HepG2 (cell line): ENCODE results near the gene TMEM87B. TPM values are rescaled to one million over a fixed set of nuclear protein-coding genes. Genes with fewer than 3 reads are reported as not detected.

Experiments
- CBFB ChIP-seq: sonication (generic); formaldehyde crosslinking; IDR thresholded peaks from 2 replicates; pipeline ENCODE4 v1.4.0; 2020; ENCODE audit warnings: missing genetic modification reagents
- ESRRA ChIP-seq: sonication (generic); formaldehyde crosslinking; IDR thresholded peaks from 2 replicates; pipeline ENCODE4 v1.5.1; 2020; ENCODE audit warnings: mild to moderate bottlenecking, low read depth, missing genetic modification reagents
- HES4 ChIP-seq: sonication (generic); formaldehyde crosslinking; IDR thresholded peaks from 2 replicates; pipeline ENCODE4 v1.9.0; 2021; ENCODE audit warnings: mild to moderate bottlenecking, missing genetic modification reagents, borderline replicate concordance
- MLX ChIP-seq: IDR thresholded peaks from 2 replicates; pipeline ENCODE4 v1.6.1; 2016
- PHF5A ChIP-seq: IDR thresholded peaks from one replicate; pipeline ENCODE4 v1.6.1; 2018; ENCODE audit warnings: low read depth, missing genetic modification reagents; ENCODE audit not compliant: unreplicated experiment
- RNF219 ChIP-seq: sonication (generic); formaldehyde crosslinking; IDR thresholded peaks from 2 replicates; pipeline ENCODE4 v1.5.0; 2020; ENCODE audit warnings: mild to moderate bottlenecking, missing genetic modification reagents
- SCMH1 ChIP-seq: sonication (generic); formaldehyde crosslinking; IDR thresholded peaks from 2 replicates; pipeline ENCODE4 v1.9.0; 2021; ENCODE audit warnings: missing genetic modification reagents, mild to moderate bottlenecking, borderline replicate concordance
- SRF ChIP-seq: IDR thresholded peaks from 2 replicates; pipeline ENCODE4 v1.6.1; 2011; ENCODE audit warnings: mild to moderate bottlenecking, low read depth, low read length, moderate library complexity
- SRSF4 ChIP-seq: fragments of 200-400 bp; formaldehyde crosslinking; IDR thresholded peaks from one replicate; pipeline ENCODE4 v1.6.1; 2018; ENCODE audit warnings: mild to moderate bottlenecking, low read depth, low read length, moderate library complexity; ENCODE audit not compliant: poor library complexity, severe bottlenecking
- TAF1 ChIP-seq: sonication (generic); formaldehyde crosslinking; IDR thresholded peaks from 2 replicates; pipeline ENCODE4 v1.4.0; 2020; ENCODE audit warnings: missing genetic modification reagents
- TRIM22 ChIP-seq: fragments of 450-650 bp; IDR thresholded peaks from 2 replicates; pipeline ENCODE4 v1.6.1; 2017
- ZFP36L2 ChIP-seq: sonication (generic); formaldehyde crosslinking; IDR thresholded peaks from 2 replicates; pipeline ENCODE4 v1.4.0; 2020; ENCODE audit warnings: missing genetic modification reagents
- ZFP90 ChIP-seq: sonication (generic); formaldehyde crosslinking; IDR thresholded peaks from 2 replicates; pipeline ENCODE4 v1.8.0; 2022; ENCODE audit warnings: missing genetic modification reagents, mild to moderate bottlenecking, inconsistent platforms, borderline replicate concordance
- ZNF17 ChIP-seq: sonication (generic); formaldehyde crosslinking; IDR thresholded peaks from 2 replicates; pipeline ENCODE4 v1.5.0; 2020; ENCODE audit warnings: mild to moderate bottlenecking, missing genetic modification reagents
- ZNF3 ChIP-seq: IDR thresholded peaks from 2 replicates; pipeline ENCODE4 v1.7.0; 2017; ENCODE audit warnings: inconsistent platforms
- ZNF33A ChIP-seq: sonication (generic); formaldehyde crosslinking; IDR thresholded peaks from 2 replicates; pipeline ENCODE4 v1.5.1; 2020; ENCODE audit warnings: missing genetic modification reagents, mild to moderate bottlenecking, moderate library complexity, borderline replicate concordance
- ZNF362 ChIP-seq: sonication (generic); formaldehyde crosslinking; IDR thresholded peaks from 2 replicates; pipeline ENCODE4 v1.4.0; 2020; ENCODE audit warnings: missing genetic modification reagents, mild to moderate bottlenecking, borderline replicate concordance
- ZNF431 ChIP-seq: sonication (generic); formaldehyde crosslinking; IDR thresholded peaks from 2 replicates; pipeline ENCODE4 v1.9.0; 2022; ENCODE audit warnings: missing genetic modification reagents, low read depth, mild to moderate bottlenecking, borderline replicate concordance
- ZNF503 ChIP-seq: sonication (generic); formaldehyde crosslinking; IDR thresholded peaks from 2 replicates; pipeline ENCODE4 v1.4.0; 2020; ENCODE audit warnings: missing genetic modification reagents
- ZNF781 ChIP-seq: sonication (generic); formaldehyde crosslinking; IDR thresholded peaks from 2 replicates; pipeline ENCODE4 v1.5.1; 2020; ENCODE audit warnings: borderline replicate concordance, mild to moderate bottlenecking, missing genetic modification reagents; ENCODE audit errors: not compliant biosample characterization
- ZSCAN12 ChIP-seq: sonication (generic); formaldehyde crosslinking; IDR thresholded peaks from 2 replicates; pipeline ENCODE4 v1.9.0; 2021; ENCODE audit warnings: mild to moderate bottlenecking, missing genetic modification reagents
- ZSCAN25 ChIP-seq: sonication (generic); formaldehyde crosslinking; IDR thresholded peaks from 2 replicates; pipeline ENCODE4 v1.8.0; 2022; ENCODE audit warnings: mild to moderate bottlenecking, missing genetic modification reagents
- polyA plus RNA-seq, 8 experiments: library from polyadenylated mRNA; depleted of rRNA in 3 of 8; stranded (reverse) in 7 of 8; unstranded in 1 of 8; fragments of >200 nt; fragmentation: Illumina TruSeq in 4 of 8; extraction: Trizol in 4 of 8; gene quantifications; 2 replicates each; pipeline versions ENCODE4 v1.2.1 to v1.2.3, GENCODE V29; 2011 to 2016; ENCODE audit warnings: low read depth in 4 of 8, missing spikeins in 1 of 8, mixed read lengths in 1 of 8; ENCODE audit not compliant: insufficient read depth in 1 of 8
- total RNA-seq, 5 experiments: library from RNA; depleted of rRNA; stranded (reverse); fragments of >200 nt; fragmentation: Illumina TruSeq; extraction: Trizol; gene quantifications; 2 replicates each; pipeline ENCODE4 v1.2.3, GENCODE V29; 2016; ENCODE audit warnings: low read depth in 1 of 5

Gene TMEM87B
- total and polyA plus RNA-seq, 2 of the 13 experiments (the other 11 are each of a cell fraction or from before 2014, with no cell fraction given), result 15.1 to 16.2 TPM

- TF ChIP-seq ZNF362, result no peak
- TF ChIP-seq SRSF4, result no peak
- TF ChIP-seq ZNF17, result no peak
- no peak for TF ChIP-seq ZNF3
- TF ChIP-seq ZNF781 (CRISPR knock-in tag), result no peak
- TF ChIP-seq MLX, result no peak; the same call in 1 of the 2 replicates
- no peak for TF ChIP-seq SRF
- TF ChIP-seq SCMH1 (CRISPR knock-in tag), result no peak
- TF ChIP-seq RNF219 (CRISPR knock-in tag), result no peak
- no peak for TF ChIP-seq ZSCAN12 (CRISPR knock-in tag)
- no peak for TF ChIP-seq ZSCAN25
- no peak for TF ChIP-seq ESRRA (CRISPR knock-in tag)
- no peak for TF ChIP-seq PHF5A (CRISPR knock-in tag)
- TF ChIP-seq TRIM22, result no peak
- 0 out of 2 replicates have a peak, but pooled peaks have one; percentile 39 for TF ChIP-seq HES4 (CRISPR knock-in tag)
- TF ChIP-seq ZNF503, result no peak
- no peak for TF ChIP-seq ZFP36L2 (CRISPR knock-in tag)
- TF ChIP-seq ZFP90 (CRISPR knock-in tag), result no peak
- TF ChIP-seq ZNF431 (CRISPR knock-in tag), result no peak
- no peak for TF ChIP-seq ZNF33A
- peak; percentile 55 for TF ChIP-seq TAF1 (CRISPR knock-in tag)
- 0 out of 2 replicates have a peak, but pooled peaks have one; percentile 6 for TF ChIP-seq CBFB
Observed at GRCh38 chr2:112053917-112054846, 887 bp upstream of the TMEM87B start (continued).
